GM04504 (cell line): ENCODE data around the gene ZNF99.
"Not testable (repeated sequence)": the region's sequence is repeated elsewhere in the genome, so short reads cannot be mapped to it uniquely, and the experiment has no call there.

Experiments
- DNase-seq: peaks from one replicate; pipeline ENCODE4 v3.0.0-alpha.2; 2012; ENCODE audit warnings: low read depth

The ZNF99 gene

DNA sequence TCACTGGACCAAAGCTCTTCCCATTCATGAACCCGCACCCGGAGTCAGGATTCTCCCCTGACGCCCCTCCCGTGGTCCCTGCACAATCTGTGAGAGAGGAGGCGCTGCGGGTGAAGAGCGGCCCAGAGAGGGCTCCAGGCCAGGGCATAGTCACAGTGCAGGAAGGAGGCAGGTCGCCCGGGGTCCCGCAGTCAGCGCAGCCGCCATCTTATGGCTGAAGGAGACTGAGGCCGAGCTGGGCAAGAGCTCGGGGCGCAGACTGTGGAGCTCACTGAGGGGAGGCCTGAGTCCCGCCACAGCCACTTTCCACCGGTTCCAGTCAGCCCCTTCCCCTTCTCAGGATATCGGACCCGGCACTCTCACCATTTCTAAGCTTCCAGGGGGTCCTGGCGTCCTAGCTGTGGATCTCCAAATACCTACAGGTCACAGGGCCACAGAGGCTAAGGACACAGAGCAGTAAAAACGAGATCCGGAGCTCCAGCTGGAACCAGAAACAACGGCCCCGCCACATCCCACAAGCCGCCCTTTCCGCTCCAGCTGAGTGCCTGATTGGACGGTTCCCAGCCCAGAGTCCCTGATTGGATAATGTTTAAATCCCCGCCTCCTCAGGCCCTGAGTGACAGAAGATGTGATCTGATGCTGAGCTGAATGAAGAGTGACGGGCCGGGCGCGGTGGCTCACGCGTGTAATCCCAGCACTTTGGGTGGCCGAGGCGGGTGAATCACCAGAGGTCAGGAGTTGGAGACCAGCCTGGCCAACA lies at the start of gene ZNF99:
TSS of gene ZNF99 (minus strand) at position 501 of the 760 bp plus-strand sequence. CDS start at position 366, 135 bp downstream.
- no peak for DNase-seq

DNA sequence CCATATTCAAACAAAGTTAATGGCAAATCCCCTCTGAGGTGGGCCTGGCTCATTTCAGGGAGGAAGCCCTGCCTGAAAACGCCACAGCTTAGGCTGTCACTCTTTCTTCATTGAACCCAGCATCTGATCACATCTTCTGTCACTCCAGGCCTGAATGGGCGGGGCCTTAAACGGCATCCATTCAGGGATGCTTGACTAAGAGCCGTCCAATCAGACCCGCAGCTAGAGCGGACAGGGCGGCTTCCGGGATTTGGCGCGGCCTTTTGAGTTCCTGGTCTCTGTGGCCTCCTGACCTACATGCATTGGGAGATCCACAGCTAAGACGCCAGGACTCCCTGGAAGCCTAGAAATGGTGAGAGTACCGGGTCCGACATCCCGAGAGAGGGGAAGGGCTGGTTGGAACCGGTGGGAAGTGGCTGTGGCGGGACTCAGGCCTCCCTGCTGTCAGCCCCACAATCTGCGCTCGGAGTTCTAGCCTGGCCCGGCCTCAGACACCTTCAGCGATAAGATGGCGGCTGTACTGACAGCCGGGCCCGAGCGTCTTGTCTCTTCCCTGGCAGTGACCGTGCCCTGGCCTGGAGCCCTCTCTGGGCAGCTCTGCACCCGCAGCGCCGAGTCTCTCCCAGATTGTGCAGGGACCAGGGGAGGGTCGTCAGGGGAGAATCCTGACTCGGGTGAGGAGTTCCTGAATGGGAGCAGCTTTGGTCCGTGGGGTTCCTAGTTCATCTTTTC lies 48.2 kb upstream of the ZNF99 start, which contains the start of gene ZNF723:
TSS of gene ZNF723 (plus strand) at position 261 of the 732 bp plus-strand sequence. CDS start at position 350, 89 bp downstream.
- DNase-seq, result no peak

DNA sequence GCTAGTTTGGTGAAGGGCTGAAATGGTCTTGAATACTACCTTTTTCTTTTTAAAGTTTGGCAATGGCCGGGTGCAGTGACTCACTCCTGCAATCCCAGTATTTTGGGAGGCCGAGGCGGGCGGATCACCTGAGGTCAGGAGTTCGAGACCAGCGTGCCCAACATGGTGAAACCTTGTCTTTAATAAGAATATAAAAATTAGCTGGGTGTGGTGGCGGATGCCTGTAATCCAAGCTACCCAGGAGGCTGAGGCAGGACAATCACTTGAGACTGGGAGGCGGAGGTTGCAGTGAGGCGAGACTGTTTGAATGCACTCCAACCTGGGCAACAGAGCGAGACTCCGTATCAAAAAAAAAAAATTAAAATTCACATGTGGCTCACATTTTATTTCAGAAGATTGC lies 47.3 kb upstream of the ZNF99 start:
- no peak for DNase-seq

DNA sequence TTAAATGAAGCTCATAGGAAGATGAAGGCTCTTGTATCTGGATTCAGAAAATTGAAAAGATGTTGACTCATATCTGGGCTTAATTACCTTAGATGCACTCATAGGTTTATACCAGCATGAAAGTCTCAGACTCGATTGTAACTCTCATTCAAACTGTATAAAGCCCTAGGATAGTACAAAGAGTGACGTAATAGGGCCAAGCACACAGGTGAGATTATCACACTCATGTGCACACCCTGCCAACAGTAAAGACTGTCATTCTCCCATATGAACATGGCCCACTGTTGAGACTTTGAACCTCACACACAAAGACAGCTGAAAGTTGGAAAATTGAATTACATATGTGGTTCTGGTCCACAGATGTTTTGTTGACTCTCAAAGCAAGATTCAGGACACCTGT lies 30.2 kb upstream of the ZNF99 start:
- no peak for DNase-seq

DNA sequence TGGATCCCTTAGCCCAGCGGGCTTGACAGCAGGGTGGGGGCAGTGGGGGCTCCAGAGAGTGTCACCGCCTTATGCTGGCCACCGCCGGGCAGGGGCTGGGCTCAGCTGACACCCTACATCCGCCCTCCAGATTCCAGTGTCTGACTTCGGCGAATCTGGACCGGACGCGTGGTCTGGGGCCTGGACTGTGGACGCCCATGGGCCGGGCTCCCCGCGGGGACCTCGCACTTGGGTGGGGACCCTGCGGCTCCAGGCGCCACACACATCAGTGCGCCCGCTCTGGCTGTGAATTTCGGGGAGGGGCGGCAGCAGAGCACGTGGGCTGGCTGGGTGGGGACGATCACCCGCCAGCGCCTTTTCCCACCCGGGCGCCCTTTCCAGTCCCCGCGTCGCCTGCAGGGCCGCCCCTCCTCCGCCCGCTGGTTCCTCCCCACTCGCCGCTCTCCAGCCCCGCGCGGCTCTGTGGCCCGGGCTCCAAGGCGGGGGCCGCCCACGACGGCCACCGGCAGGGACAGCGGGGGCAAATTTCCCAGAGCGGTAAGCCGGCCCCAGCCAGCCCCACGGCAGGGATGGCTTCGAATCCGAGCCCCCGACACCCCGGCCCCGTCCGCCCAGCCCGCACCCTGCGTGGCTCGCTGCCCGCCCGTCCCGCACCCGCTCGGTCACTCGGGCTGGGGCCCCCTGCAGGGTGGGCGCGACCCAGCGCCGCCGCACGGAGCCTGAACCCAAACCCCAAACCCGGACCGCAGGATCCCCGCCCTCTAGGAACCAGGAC lies 23.3 kb upstream of the ZNF99 start:
- DNase-seq, result no peak

DNA sequence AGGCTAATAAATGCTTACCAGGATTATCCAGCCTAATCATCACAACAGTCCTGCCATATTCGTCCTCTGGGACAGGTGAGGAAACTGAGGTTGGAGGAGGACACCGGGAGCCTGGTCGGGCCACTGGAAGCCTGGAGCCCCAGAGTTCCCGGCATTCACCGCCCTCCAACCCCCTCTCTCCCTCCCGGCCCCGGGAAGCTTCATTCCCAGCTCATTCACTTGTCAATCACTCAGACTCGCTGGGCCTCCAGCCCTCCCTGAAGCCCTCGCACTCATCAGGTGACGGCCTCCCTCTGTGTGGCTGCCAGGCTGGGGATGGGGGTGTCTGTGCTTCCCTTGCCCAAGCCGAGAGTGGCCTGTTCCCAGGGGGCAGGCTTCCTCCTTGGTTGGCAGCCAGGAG lies 22.5 kb upstream of the ZNF99 start:
- DNase-seq, result no peak

DNA sequence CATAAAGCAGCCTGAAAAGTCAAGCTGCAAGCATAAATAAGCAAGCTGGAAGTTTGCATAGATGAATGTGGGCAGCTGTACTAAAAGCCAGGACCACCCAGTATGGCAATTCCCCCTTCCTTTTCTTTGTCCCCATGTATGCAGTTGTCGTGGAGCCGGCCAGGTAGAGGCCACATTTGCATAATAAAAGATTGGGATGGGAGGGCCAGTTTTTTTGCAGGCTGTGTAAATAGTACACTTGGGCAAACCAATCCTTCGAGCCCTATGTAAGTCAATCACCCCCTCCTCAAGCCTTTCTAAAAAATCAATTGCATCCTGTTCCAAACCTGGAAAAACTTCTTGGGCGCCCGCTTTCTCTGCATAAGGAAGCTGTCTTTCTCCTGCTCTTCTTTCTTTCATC lies 13.1 kb upstream of the ZNF99 start:
- DNase-seq, result no peak

DNA sequence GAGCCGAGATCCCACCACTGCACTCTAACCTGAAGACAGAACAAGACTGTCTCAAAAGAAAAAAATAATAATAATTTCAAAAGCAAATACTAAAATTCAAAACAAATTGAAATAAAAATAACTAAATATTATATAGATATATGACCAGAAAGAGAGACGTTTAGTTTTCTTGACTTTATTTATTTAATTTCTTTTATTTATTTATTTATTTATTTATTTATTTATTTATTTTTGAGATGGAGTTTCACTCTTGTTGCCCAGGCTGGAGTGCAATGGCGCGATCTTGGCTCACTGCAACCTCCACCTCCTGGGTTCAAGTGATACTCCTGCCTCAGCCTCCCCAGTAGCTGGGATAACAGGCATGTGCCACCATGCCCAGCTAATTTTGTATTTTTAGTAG lies 8.9 kb upstream of the ZNF99 start:
- DNase-seq, result not testable (repeated sequence)

DNA sequence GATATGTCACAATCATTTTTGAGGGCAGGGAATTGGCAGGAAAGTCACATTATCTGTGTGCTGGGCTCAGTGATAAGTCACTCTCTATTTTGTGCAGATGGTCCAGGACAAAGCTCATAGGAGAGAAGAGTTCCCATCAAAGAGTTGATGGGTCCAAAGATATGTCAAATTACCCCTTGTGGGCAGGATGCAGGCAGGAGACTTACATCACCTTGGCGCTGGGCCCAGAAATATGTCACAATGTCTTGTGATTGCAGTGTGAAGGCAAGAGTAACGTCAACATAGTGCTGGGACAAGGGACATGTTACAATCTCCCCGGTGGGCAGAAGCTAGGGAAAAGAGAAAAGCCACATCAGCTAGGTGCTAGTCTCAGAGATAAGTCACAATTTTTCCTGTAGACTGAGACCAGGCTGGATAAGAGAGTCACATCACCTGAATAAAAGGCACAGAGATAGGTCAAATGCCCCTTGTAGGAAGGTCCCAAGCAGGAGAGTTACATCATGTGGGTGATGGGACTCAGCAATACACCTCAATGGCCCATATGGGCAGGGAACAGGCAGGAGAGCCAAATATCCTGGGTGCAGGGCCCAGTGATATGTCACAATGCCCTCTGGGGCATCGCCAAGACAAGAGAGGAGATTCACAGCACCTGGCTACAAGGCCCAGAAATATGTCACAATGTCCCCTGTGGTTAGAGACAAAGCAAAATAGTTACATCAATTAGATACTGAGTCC lies 47.9 kb downstream of the ZNF99 start:
- DNase-seq, result no peak

DNA sequence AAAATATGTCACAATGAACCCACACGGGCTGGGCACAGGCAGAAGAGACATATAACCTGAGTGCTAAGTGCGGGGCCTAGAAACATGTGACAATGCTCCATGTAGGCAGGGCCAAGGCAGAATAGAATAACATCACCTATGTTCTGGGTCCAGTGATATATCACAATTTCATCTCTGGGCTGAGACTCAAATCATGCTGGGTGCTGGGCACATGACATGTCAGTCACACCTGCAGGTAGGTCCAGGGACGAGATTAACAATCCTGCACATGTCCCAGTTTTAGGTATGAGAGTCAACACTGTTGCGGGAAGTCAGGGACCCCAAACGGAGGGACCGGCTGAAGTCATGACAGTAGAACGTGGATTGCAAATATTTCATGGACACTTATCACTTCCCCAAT lies 50.3 kb downstream of the ZNF99 start:
- no peak for DNase-seq

DNA sequence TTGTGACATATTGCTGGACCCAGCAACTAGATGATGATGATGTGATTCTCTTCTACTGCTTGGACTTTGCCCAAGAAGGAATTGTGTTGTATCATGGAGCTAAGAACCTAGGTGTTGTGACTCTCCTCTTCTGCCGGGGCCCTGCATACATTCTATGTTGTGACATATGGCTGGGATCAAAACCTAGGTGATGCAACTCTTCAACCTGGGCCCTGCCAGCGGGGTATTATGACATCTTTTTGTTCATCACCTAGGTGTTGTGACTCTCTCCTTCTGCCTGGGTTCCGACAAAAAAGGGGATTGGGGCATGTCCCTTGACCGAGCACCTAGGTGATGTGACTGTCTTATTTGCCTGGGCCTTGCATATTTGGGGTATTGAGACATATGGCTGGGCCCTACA lies 55.7 kb downstream of the ZNF99 start:
- not testable (repeated sequence) for DNase-seq

DNA sequence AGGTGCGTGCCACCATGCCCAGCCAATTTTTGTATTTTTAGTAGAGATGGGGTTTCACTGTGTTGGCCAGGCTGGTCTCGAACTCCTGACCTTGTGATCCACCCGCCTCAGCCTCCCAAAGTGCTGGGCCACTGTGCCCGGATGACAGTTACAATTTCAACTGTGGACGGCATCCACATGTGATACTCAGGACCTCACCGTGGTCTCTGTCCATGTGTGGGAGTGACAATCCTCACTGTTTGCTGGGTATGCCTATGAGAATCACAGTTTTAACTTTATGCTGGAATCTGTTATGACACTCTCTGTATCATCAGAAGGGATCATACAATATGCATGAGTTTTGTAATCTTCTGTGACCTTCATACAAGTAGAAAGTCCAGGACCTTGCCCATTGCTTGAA lies 62.4 kb downstream of the ZNF99 start:
- DNase-seq, result not testable (repeated sequence)

DNA sequence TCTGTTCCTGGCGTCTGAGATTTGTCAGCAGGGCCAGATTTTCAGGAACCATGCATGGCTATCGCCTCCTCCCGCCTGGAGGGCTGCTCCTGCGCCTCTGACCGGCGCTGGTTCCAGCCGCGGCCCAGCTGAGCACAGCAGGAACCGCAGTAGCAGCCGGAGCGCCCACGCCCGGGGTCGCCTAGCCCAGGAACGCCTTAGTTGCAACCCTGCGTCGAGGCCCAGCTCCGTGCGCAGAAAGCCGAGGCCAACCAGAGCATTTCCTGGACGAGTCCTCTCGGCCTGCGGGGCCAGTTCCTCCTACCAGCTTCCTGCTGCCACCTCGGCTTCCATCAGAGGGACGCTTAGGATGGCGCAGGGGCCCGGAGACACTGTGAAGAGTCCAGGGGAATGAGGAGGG lies 75.0 kb downstream of the ZNF99 start:
- no peak for DNase-seq

DNA sequence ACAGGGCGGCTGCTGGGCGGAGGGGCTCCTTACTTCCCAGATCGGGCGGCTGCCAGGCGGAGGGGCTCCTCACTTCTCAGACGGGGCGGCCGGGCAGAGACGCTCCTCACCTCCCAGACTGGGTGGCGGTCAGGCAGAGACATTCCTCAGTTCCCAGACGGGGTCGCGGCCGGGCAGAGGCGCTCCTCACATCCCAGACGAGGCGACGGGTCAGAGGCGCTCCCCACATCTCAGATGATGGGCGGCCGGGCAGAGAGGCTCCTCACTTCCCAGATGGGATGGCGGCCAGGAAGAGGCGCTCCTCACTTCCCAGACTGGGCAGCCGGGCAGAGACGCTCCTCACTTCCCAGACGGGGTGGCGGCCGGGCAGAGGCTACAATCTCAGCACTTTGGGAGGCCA lies 80.9 kb downstream of the ZNF99 start:
- not testable (repeated sequence) for DNase-seq

DNA sequence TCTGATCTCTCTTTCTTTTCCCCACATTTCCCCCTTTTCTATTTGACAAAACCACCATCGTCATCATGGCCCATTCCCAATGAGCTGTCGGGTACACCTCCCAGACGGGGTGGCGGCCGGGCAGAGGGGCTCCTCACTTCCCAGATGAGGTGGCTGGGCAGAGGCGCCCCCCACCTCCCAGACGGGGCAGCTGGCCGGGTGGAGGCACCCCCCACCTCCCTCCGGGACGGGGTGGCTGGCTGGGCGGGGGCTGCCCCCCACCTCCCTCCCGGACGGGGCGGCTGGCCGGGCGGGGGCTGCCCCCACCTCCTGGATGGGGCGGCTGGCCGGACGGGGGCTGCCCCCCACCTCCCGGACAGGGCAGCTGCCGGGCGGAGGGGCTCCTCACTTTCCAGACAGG lies 81.3 kb downstream of the ZNF99 start:
- not testable (repeated sequence) for DNase-seq
